ENCODE results near the gene POC1A.

The POC1A gene

DNA sequence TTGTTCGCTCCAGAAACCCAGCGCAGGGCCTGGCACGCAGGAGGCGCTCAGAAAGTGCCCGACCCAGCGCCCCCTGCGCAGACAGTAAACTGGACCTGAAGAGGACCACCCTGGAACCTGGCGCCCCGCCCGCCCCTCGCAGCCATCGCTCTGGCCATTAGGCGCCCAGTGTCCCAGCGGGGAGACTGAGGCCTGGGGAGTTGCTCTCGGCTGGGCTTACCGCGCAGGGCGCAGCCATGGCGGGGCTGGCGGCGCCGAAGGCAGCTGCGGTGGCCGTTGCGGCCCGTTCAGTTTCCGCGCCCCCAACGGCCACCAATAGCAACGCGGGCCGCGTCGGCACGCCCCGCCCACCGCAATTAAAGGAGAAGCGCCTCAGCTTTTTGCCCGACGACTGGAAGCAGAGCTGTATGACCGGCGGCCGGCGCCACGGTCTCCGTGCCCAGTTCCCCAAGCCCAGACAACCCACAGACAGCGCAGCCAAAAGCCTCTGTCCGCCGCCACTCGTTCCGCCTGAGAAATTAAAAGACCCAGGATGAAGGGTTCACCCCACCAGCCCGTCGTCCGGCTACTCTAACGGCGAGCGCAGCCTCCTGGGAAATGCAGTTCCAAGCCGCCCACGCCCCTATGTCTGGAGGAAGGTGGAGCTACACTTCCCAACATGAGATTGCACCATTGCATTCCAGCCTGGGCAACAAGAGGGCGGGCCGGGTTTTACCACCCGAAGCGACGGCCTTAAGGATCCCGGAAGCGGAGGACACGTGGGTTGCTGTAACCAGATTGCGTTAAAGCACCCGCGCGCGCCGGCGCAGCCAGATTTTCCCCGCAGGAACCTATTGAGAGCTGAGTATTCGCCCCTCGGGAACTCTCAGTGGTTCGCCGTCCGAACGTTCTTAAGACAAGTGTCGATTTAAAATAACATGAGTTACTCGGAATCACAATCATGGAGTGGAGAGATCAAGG, at the start of gene POC1A:
POC1A (minus strand) TSS at position 289 of the 960 bp plus-strand sequence; CDS start at position 238, 51 bp downstream.
- DNase-seq (ENCODE audit: low read depth): peak; percentile 75

DNA sequence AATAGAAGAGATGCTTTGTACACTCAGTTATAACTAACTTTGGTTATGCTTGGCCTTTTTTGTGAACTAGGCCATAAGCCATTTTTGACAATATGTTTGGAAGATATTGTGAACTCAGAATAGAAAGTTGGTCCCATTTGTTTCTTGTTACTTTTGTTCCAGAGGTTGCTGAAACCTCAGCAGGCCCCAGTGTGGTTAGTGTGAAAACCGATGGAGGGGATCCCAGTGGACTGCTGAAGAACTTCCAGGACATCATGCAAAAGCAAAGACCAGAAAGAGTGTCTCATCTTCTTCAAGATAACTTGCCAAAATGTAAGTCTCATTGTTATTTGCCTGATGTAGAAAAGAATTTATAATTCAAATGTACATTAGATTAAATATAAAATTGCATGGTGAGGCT, 49.5 kb upstream of the POC1A start:
- DNase-seq (ENCODE audit: low read depth): no peak

DNA sequence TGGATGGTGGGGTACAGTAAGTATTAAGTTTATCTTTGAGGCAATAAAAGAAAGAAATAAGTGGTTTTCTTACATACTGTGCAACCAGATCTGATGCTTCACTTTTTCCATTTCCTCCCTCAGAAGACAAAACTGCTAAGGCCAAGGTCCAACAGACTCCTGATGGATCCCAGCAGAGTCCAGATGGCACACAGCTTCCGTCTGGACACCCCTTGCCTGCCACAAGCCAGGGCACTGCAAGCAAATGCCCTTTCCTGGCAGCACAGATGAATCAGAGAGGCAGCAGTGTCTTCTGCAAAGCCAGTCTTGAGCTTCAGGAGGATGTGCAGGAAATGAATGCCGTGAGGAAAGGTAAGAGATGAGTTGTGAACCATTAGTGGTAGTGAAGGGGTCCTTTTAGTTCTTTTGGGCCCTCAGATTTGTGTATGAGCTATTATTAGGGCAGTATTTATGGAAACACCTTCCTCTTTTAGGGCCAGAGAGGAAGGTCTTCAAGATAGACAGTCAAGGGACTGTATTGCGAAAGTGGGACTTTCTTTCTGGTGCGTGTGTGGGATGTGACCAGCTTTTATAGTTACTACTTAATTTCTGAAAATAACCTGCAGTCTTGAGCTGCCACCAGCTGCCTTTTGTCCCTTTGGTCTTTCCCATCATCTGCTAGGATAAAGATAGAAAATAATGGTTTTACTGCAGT, 48.3 kb upstream of the POC1A start:
- DNase-seq (ENCODE audit: low read depth): no peak

DNA sequence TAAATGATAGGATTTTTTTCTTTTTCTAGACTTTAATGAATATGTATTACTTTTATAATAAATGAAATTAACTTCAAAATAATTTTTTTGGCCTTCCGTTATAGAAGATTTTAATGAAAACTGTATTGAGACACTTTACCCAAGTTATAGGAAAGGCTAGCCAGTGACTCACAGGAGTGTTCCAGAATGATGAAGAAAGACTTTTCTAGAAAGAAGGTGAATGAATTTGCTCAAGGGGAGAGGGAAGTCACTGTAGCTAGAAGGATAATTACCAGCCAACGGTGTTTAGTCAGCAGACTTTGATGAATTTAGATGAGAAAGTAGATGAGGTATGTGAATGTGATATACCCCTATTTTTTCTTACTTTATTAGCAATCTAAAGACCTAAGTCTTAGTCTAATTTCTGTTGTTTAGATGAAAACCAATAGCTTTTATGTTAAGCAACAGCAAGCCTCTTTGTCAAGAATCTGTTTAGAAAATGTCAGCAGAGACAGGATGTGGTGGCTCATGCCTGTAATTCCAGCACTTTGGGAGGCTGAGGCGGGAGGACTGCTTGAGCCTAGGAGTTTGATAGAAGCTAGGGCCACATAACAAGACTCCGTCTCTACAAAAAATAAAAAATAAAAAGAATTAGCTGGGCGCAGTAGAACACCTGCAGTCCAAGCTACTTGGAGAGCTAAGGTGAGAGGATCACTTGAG, 46.9 kb upstream of the POC1A start:
- no peak for DNase-seq (ENCODE audit: low read depth)

DNA sequence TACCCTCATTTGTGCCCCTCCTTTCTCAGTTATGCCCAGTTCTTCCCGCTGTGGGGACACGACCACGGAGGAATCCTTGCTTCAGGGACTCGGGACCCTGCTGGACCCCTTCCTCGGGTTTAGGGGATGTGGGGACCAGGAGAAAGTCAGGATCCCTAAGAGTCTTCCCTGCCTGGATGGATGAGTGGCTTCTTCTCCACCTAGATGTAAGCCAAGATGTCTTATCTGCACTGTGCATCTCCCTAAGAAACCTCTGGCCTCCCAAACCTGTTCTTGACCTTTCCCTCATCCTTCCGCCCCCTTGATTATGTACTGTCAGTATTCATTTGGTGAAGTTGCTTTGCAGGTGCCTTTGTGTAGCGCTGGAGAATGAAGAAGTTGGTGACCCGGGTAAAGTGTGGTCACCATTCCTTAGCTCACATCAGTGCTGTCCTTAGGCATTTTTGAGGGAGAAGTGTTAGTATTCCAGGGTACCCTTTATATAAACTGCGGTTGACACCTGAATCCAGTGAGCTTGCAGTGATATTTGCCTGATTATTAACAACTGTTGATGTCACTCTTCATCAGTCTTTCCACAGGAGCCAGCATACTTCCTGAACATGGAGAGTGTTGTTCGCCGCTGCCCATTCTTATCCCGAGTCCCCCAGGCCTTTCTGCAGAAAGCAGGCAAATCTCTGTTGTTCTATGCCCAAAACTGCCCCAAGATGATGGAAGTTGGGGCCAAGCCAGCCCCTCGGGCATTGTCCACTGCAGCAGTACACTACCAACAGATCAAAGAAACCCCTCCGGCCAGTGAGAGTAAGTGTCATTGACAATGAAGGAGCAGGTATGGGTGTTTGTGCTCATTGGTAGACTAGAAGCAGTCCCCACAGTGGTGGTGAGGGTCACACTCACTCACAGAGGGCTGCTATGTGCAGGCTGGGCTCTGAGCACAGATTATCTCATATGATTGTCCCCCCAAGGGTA, 44.7 kb upstream of the POC1A start:
- DNase-seq (ENCODE audit: low read depth): no peak

DNA sequence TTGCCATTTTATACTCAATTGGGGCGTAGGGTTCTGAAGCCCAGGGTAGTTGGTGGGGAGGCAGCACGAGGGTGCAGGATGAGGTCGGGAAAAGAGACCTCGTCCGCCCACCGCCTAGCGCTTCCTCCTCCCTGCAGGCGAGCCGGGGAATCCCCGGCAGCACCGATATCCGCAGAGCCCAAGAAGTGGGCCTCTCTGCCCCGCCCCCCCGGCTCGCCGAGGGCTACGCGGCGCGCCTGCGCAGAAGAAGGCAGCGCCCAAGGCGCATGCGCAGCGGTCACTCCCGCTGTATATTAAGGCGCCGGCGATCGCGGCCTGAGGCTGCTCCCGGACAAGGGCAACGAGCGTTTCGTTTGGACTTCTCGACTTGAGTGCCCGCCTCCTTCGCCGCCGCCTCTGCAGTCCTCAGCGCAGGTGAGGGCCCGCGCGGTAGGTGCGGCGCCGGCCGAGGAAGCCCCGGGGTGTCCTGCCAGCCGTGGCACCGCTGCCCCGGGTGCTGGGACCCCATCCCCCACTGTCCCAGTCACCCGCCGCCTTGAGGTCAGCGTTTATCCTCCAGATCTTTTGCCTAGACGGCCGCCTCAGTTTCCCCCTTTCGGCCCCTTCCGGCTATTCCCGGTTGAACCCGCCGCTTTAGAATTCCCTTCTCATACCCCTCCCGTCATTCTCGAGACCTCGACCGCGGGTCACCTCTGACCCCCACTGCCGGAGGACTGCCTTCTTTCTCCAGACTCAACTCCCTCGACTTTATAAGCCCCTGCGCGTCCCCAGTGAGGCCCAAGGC, 43.8 kb upstream of the POC1A start, which contains the start of gene ALAS1:
ALAS1 (plus strand) TSS at position 319 of the 784 bp plus-strand sequence. CDS start 1,082 bp downstream, outside the sequence.
- DNase-seq (ENCODE audit: low read depth): peak; percentile 91

DNA sequence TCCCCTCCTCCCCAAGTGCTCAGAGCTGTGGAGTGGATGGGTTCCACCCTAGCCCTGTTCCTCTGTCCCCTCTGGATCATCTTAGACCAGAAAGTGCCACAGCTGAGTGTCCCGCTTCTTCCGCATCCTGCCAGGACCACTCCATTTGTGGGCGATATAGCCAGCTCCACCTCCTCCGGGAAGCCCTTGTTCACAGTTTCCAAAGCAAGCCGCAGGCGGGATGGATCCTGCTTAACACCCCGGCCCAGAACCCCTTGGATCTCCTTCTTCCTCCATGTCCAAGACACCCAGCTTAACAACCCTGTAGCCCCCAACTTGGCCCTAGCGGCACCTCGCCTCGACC, 43.2 kb upstream of the POC1A start:
- no peak for DNase-seq (ENCODE audit: low read depth)

DNA sequence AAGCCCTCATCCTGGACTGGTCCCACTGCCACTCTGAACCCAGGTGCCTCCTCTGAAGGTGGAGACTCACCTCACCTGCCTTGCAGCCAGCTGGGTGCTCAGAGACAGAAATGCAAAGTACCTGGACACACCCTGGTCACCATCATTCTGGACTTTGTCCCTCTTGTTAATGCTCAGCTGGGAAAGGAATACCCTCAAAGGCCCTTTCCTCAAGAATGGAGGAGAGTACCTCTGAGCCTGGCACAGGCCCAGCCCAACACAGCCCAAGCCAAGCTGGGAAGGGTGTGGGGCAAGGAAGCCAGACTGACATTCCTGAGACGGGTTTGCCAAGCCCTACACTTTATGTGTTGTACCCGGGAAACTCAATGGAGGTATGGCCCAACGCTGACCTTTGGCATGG, 42.8 kb upstream of the POC1A start:
- no peak for DNase-seq (ENCODE audit: low read depth)

DNA sequence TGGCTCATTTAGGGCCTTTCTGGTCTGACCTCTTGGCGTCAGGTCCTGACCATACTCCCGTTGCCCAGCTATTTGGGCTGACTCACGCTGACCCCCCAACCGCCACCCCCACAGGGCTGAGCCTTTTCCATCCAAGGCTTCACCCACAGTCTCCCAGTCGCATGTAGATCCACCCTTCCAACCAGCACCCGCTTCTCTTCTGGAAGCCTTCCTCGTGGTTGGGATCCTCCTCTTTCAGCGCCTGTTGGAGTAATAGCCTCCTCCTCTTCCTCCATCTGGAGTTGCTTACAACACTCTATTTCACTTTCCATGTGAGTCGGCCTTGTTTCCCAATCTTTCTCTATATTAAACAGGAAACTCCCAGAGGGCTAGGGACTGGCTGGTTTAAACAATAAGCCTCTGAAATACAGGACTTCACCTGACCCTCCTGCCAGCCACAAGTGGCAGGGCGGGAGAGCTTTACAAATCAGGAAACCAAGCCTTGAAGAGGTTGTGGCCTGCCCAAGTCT, 41.7 kb upstream of the POC1A start:
- DNase-seq (ENCODE audit: low read depth): no peak

DNA sequence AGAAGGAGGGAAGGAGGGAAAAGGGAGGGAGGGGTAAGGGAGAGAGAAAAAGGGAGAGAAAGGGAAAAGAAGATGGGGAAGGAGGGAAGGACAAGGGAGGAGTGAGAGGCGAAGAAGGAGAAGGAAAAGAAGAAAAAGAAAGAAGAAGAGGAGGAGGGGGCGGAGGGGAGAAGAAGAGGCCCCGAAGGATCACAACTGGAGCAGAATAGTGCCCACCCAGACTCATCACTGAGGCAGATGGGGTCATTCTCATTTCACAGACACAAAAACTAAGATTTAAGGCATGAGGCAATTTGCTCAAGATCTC, 41.0 kb upstream of the POC1A start:
- no peak for DNase-seq (ENCODE audit: low read depth)

DNA sequence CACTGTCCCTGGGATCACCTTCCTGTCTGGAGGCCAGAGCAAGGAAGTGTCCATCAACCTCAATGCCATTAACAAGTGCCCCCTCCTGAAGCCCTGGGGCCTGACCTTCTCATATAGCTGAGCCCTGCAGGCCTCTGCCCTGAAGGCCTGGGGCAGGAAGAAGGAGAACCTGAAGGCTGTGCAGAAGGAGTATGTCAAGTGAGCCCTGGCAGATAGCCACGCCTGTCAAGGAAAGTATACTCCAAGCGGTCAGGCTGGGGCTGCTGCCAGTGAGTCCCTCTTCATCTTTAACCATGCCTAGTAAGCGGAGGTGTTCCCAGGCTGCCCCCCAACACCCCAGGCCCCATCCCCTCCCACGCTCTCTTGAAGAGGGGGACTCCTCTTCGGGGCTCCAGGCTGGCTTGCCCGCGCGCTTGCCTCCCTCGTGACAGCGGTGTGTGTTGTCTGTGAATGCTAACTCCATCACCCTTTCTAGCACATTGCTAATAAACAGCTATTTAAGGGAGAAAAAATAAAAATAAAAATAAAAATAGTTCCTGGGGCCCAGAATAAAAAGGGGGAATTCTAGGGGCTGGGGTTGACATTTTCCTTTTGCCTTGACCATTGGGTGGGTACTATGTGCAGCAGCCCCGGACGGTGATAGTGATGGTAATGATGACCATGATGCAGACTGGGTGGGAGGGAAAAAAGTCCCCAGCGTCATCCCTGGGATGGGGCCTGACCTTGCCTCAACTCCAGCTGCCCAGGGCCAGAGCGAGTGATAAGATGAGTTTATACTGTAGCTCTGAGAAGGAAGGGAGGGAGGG, 40.5 kb upstream of the POC1A start:
- DNase-seq (ENCODE audit: low read depth): no peak

DNA sequence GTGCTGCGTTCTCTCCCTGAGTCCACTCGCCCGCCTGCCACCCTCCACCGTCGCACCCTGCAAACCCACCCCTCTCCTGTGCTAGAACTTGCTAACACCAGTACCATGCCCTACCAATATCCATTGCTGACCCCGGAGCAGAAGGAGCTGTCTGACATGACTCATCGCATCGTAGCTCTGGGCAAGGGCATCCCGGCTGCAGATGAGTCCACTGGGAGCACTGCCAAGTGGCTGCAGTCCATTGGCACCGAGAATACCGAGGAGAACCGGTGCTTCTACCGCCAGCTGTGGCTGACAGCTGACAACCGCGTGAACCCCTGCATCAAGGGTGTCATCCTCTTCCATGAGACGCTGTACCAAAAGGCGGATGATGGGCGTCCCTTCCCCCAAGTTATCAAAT, 38.8 kb upstream of the POC1A start:
- no peak for DNase-seq (ENCODE audit: low read depth)

DNA sequence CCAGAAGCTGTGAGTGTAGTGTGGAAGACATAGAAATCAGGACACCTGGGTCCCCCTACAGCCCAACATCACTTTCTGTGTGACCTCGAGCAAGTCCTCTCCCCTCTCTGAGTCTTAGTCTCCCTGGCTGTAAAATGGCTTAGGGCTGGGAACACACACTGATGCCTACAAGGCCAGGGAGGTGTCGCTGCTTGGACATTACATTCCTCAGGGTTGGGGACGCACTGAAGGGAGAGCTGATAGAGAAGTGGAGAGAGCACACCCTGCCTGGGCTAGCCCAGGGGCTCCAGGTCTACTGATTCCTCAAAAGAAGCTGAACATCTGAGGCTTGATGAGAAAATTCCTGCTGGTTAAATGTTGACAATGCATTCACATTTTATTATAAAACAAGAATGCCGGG, 37.4 kb upstream of the POC1A start:
- no peak for DNase-seq (ENCODE audit: low read depth)

DNA sequence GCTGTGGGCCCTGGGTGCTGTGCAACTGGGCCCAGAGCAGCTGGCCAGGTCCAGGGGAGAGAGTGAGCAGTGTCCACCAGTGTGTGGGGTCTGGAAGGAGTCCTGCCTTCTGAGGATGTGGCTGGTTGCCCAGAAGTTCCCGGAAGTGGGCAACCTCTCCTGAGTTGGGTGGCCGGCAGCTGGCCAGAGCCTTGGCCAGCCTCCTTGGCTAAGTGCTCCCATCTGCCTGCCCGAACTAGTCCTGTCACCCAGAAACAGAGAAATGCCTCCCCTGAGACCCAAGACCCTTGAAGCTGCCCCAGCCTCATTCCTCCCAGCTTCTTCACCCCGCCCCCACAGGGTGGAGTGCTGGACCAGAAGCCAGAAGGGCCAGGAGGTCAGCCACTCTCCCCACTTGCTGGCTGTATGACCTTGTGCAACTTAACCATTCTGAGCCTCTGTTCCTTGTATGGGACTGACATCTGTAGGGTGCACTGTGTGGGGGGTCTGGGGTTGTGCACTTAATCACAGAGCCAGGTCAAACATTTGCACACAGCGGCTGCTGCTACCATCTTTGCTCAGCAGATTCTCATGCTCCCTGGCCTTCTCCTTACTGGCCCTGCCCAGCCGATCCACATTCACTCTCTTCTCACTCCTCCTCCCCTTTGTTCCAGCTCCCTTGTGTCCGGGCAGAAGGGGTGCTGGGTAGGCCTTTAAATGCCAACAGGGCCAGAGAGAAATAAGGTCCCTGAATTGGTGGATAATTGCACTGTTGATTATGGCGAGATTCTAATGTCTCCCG, 36.3 kb upstream of the POC1A start:
- DNase-seq (ENCODE audit: low read depth): no peak

DNA sequence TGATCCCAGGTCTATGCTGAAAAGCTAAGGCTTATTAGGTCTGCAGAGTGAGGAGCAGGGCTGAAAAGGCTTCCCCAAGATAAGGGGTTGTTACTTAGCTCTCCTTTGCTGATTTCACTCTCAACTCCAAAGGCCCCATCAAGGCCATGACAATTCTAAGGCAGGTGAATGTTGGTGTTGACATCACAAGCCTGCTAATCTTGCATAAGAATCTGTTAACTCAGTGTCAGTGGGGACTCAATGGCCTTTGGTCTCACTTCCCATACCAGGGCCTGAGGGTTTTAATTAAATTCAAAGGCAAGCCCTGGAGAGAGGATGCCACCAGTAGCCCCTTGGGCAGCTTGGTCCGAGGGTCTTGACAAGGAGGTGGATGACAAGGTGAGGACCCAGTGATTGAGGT, 34.3 kb upstream of the POC1A start:
- DNase-seq (ENCODE audit: low read depth): no peak

DNA sequence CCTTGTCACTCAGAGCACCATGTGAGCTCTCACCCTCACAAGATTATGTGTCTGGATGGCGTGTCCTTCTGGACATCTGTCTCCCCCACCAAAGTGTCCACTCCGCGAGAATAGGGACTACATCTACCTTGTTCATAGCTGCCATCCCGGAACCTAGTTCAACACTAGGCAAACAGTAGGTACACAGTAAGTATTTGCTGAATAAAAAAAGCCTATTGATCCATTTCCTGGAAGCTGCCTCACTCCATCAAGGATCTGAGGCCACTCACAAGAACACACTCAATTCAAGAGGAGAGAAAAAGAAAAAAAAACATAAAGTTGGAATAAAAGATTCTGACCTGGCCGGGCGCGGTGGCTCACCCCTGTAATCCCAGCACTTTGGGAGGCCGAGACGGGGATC, 32.5 kb upstream of the POC1A start:
- DNase-seq (ENCODE audit: low read depth): no peak

DNA sequence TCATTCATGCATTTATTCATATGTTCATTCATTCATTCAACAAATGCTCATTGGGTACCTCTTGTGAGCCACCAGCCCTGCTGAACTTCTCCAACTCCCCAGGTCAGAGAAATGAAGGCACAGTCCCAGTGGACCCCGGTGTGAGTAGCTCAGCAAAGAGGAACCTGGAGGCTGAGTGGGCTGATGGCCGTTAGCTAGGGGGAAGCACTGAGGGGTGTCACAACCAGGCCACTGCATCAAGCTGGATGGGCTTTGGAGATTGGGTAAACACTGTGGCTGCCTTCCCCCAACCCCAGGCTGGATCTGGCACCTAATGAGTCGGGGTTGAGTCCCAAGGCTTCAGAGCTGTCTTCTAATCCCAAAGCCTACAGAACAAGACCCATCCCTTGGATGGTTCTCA, 31.6 kb upstream of the POC1A start:
- DNase-seq (ENCODE audit: low read depth): no peak

DNA sequence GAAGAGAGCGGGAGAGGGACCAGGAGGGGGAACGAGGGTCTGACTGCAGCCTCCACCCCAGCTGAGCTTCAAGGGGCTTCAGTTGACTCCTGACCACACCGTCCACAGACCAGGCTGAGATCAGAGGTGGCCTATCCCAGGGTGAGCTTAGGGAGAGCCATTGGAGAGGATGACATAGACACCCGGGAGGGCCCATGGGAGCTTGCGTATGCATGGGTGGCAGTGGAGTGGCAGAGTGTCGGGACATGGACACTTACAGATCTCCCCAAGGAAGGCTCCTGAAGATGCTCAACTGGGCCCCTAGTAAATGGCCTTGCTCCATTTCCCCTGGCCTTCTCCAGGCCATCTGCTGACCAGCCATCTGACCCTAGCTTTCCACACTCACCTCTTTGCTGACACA, 31.1 kb upstream of the POC1A start:
- no peak for DNase-seq (ENCODE audit: low read depth)

DNA sequence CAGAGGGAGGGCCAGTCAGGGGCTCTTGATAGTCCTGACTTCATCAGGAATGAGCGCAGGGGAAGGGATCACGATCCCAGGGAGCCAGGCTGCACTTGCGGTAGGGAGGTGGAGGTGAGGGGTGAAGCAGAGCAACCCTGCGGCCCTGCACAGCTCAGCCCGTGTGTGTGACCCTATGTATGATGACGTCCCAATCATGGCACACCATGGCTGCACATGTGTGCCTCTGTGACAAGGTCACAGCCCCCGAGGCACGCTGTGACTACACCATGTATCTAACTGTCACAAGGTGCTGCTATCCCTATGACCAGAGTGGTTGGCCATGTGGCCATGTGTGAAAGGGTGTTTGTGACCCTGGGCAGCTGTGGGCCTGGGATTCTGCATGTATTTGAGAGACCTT, 30.5 kb upstream of the POC1A start:
- no peak for DNase-seq (ENCODE audit: low read depth)
